H9 (cell line): ENCODE measurements around the gene ANXA2. TPM values are rescaled to one million over a fixed set of nuclear protein-coding genes. Genes with fewer than 3 reads are reported as not detected.

Source experiments
- DNase-seq: peaks from one replicate; pipeline ENCODE4 v3.0.0-alpha.2; 2017
- H2AFZ ChIP-seq: one replicate; pipeline ENCODE4 v1.6.1; 2013; ENCODE audit warnings: mild to moderate bottlenecking, low read length, control low read depth, moderate library complexity
- H2AK5ac ChIP-seq: 2 replicates; pipeline ENCODE4 v1.6.1; 2013; ENCODE audit warnings: low read length, control low read depth, mixed read lengths; ENCODE audit not compliant: insufficient read length
- H2BK120ac ChIP-seq: one replicate; pipeline ENCODE4 v1.6.1; 2013; ENCODE audit warnings: low read depth, mild to moderate bottlenecking, low read length, control low read depth, inconsistent platforms; ENCODE audit not compliant: poor library complexity, severe bottlenecking
- H2BK12ac ChIP-seq: 2 replicates; pipeline ENCODE4 v1.6.1; 2013; ENCODE audit warnings: low read length, control low read depth, mixed read lengths, low read depth; ENCODE audit not compliant: insufficient read length
- H2BK15ac ChIP-seq: 2 replicates; pipeline ENCODE4 v1.6.1; 2013; ENCODE audit warnings: low read depth, low read length, control low read depth
- H2BK20ac ChIP-seq: one replicate; pipeline ENCODE4 v1.6.1; 2013; ENCODE audit warnings: low read depth, mild to moderate bottlenecking, low read length, control low read depth, inconsistent platforms; ENCODE audit not compliant: poor library complexity, severe bottlenecking
- H2BK5ac ChIP-seq: 2 replicates; pipeline ENCODE4 v1.6.1; 2013; ENCODE audit warnings: low read length, control low read depth, mixed read lengths; ENCODE audit not compliant: insufficient read length
- H3K14ac ChIP-seq: 2 replicates; pipeline ENCODE4 v1.6.1; 2013; ENCODE audit warnings: low read length, control low read depth; ENCODE audit not compliant: insufficient read depth
- H3K18ac ChIP-seq: 2 replicates; pipeline ENCODE4 v1.6.1; 2013; ENCODE audit warnings: low read depth, mild to moderate bottlenecking, mixed read lengths, low read length, control low read depth; ENCODE audit not compliant: insufficient read length
- H3K23ac ChIP-seq: 2 replicates; pipeline ENCODE4 v1.6.1; 2013; ENCODE audit warnings: low read length, control low read depth, mixed read lengths, low read depth; ENCODE audit not compliant: insufficient read length
- H3K23me2 ChIP-seq: 2 replicates; pipeline ENCODE4 v1.6.1; 2013; ENCODE audit warnings: low read depth, mild to moderate bottlenecking, mixed read lengths, low read length, control low read depth; ENCODE audit not compliant: insufficient read length, poor library complexity, severe bottlenecking
- H3K27ac ChIP-seq: 2 replicates; pipeline ENCODE4 v1.5.1; 2013; ENCODE audit warnings: low read length, control low read depth, mixed read lengths, low read depth; ENCODE audit not compliant: insufficient read length
- H3K27me3 ChIP-seq: 2 replicates; pipeline ENCODE4 v1.6.1; 2013; ENCODE audit warnings: low read length, control low read depth, inconsistent platforms; ENCODE audit not compliant: insufficient read depth
- H3K4ac ChIP-seq: 2 replicates; pipeline ENCODE4 v1.6.1; 2013; ENCODE audit warnings: low read depth, mild to moderate bottlenecking, control low read depth, inconsistent platforms, low read length, moderate library complexity
- H3K4me1 ChIP-seq: 2 replicates; pipeline ENCODE4 v1.6.1; 2013; ENCODE audit warnings: low read length, control low read depth, inconsistent platforms; ENCODE audit not compliant: insufficient read depth
- H3K4me2 ChIP-seq: 2 replicates; pipeline ENCODE4 v1.6.1; 2013; ENCODE audit warnings: low read length, control low read depth, mixed read lengths; ENCODE audit not compliant: insufficient read length, insufficient read depth
- H3K56ac ChIP-seq: 2 replicates; pipeline ENCODE4 v1.6.1; 2013; ENCODE audit warnings: low read depth, mild to moderate bottlenecking, mixed read lengths, low read length, control low read depth; ENCODE audit not compliant: insufficient read length
- H3K79me1 ChIP-seq: 2 replicates; pipeline ENCODE4 v1.6.1; 2013; ENCODE audit warnings: low read depth, mild to moderate bottlenecking, moderate library complexity, low read length, control low read depth, inconsistent platforms; ENCODE audit not compliant: insufficient read depth, poor library complexity, severe bottlenecking
- H3K79me2 ChIP-seq: 2 replicates; pipeline ENCODE4 v1.6.1; 2013; ENCODE audit warnings: low read length, control low read depth, inconsistent platforms; ENCODE audit not compliant: insufficient read depth
- H3K9ac ChIP-seq: 2 replicates; pipeline ENCODE4 v1.6.1; 2013; ENCODE audit warnings: low read length, control low read depth, mixed read lengths; ENCODE audit not compliant: insufficient read length; ENCODE audit errors: extremely low read depth
- H3K9me3 ChIP-seq: one replicate; pipeline ENCODE4 v1.6.1; 2013; ENCODE audit warnings: low read depth, low read length, inconsistent platforms; ENCODE audit not compliant: control insufficient read depth
- H3T11ph ChIP-seq: one replicate; pipeline ENCODE4 v1.6.1; 2013; ENCODE audit warnings: mild to moderate bottlenecking, low read length, control low read depth, inconsistent platforms
- H4K20me1 ChIP-seq: one replicate; pipeline ENCODE4 v1.6.1; 2013; ENCODE audit not compliant: control insufficient read depth, insufficient read length, insufficient read depth
- H4K5ac ChIP-seq: 2 replicates; pipeline ENCODE4 v1.6.1; 2013; ENCODE audit warnings: low read depth, mild to moderate bottlenecking, mixed read lengths, low read length, control low read depth; ENCODE audit not compliant: insufficient read length
- H4K8ac ChIP-seq: replicated peaks from 2 replicates; pipeline ENCODE4 v1.6.1; 2013; ENCODE audit warnings: low read length, control low read depth, mixed read lengths, low read depth; ENCODE audit not compliant: insufficient read length
- H4K91ac ChIP-seq: 2 replicates; pipeline ENCODE4 v1.6.1; 2013; ENCODE audit warnings: low read depth, mild to moderate bottlenecking, moderate library complexity, mixed read lengths, low read length, control low read depth; ENCODE audit not compliant: insufficient read length
- H3K27ac Mint-ChIP-seq, 3 experiments: 2 replicates in 2 of 3; 3 replicates in 1 of 3; pipeline ENCODE4 v1.8.0; 2020 to 2021; ENCODE audit warnings: mixed read lengths in 3 of 3, mild to moderate bottlenecking in 1 of 3, moderate library complexity in 1 of 3
- H3K27me3 Mint-ChIP-seq: 2 replicates; pipeline ENCODE4 v1.8.0; 2021; ENCODE audit warnings: low read depth, mild to moderate bottlenecking, moderate library complexity, mixed read lengths
- H3K36me3 Mint-ChIP-seq, 3 experiments: 2 replicates in 2 of 3; 3 replicates in 1 of 3; pipeline ENCODE4 v1.8.0; 2020 to 2021; ENCODE audit warnings: low read depth in 3 of 3, mixed read lengths in 3 of 3; ENCODE audit not compliant: insufficient read depth in 1 of 3
- H3K4me1 Mint-ChIP-seq, 2 experiments: 2 replicates each; pipeline ENCODE4 v1.8.0; 2020; ENCODE audit warnings: mixed read lengths in 2 of 2
- H3K4me3 Mint-ChIP-seq, 2 experiments: 2 replicates in 1 of 2; 3 replicates in 1 of 2; pipeline ENCODE4 v1.8.0; 2020 to 2021; ENCODE audit warnings: mild to moderate bottlenecking in 2 of 2, mixed read lengths in 2 of 2, moderate library complexity in 1 of 2
- H3K9me3 Mint-ChIP-seq, 2 experiments: 2 replicates in 1 of 2; 3 replicates in 1 of 2; pipeline ENCODE4 v1.8.0; 2020; ENCODE audit warnings: mild to moderate bottlenecking in 2 of 2, mixed read lengths in 2 of 2, moderate library complexity in 1 of 2
- CTCF ChIP-seq: fragments of 200-600 bp; sonication (generic); conservative IDR thresholded peaks from 3 replicates; pipeline ENCODE4 v1.8.0; 2021; ENCODE audit warnings: antibody characterized with exemption, mild to moderate bottlenecking
- WGBS: extraction: QIAGEN DNeasy Blood & Tissue Kit; methylation state at CpG from one replicate; pipeline ENCODE4 v1.1.7; 2013; ENCODE audit warnings: missing lambda C conversion rate, low lambda C conversion rate, mixed read lengths; ENCODE audit not compliant: insufficient read length; ENCODE audit errors: extremely low coverage; 5-methylcytosine and 5-hydroxymethylcytosine counted together
- total RNA-seq: library from RNA; stranded (reverse); gene quantifications from 2 replicates; pipeline ENCODE4 v1.2.1, GENCODE V29; 2021

ANXA2 gene
- total RNA-seq, 1 experiment from 2014 or later, result 126 TPM

- no peaks in the 10 kb centered on the region; a peak in 1 of 5 replicates for H3K9me3 Mint-ChIP-seq
- no peak overlapping the region for H2BK20ac ChIP-seq
- H2AK5ac ChIP-seq, result no peak overlapping the region
- no peak overlapping the region for H3K9ac ChIP-seq
- WGBS, result no CpG with 5 or more reads among the region's 1 CpG
- H3K14ac ChIP-seq, result no peak overlapping the region
- no peak overlapping the region for H2BK15ac ChIP-seq
- no peak overlapping the region for H3K4ac ChIP-seq
- H3K23me2 ChIP-seq, result no peaks in the 10 kb centered on the region
- no peak for DNase-seq
- H3K27ac Mint-ChIP-seq, result no peak overlapping the region
- no peak overlapping the region for H4K5ac ChIP-seq
- no peaks in the 10 kb centered on the region for H4K20me1 ChIP-seq
- H3K4me3 Mint-ChIP-seq, result no peak overlapping the region
- no peak overlapping the region for H3K18ac ChIP-seq
- no peak overlapping the region for H3T11ph ChIP-seq
- no peak overlapping the region for H2BK5ac ChIP-seq
- no peak for TF ChIP-seq CTCF
- peaks cover 28% of the 10 kb centered on the region in 2 experiments for H3K4me1 Mint-ChIP-seq
- no peak overlapping the region for H2AFZ ChIP-seq
- no peak overlapping the region for H2BK12ac ChIP-seq
- no peak overlapping the region for H3K23ac ChIP-seq
- no peak overlapping the region for H4K8ac ChIP-seq
- H3K4me1 ChIP-seq, result peaks cover 12% of the 10 kb centered on the region; the same call in 1 of the 2 replicates
- H4K91ac ChIP-seq, result no peak overlapping the region
- H3K9me3 ChIP-seq, result no peaks in the 10 kb centered on the region
- H3K27me3 Mint-ChIP-seq, result peaks cover 2% of the 10 kb centered on the region; the same call in 1 of the 2 replicates
- H3K79me2 ChIP-seq, result peaks cover 6% of the 10 kb centered on the region; the same call in 1 of the 2 replicates
- no peak overlapping the region for H3K27ac ChIP-seq
- H3K56ac ChIP-seq, result no peak overlapping the region
- no peaks in the 10 kb centered on the region for H3K79me1 ChIP-seq
- H3K27me3 ChIP-seq, result no peaks in the 10 kb centered on the region
- no peak overlapping the region for H2BK120ac ChIP-seq
- no peaks in the 10 kb centered on the region; a peak in 1 of 7 replicates for H3K36me3 Mint-ChIP-seq
- H3K4me2 ChIP-seq, result no peak overlapping the region
Observed at GRCh38 chr15:60387321-60387720, 10.5 kb downstream of the ANXA2 start.
